Adrenal gland (tissue), 12 donors: ENCODE data around the gene SLC23A1. TPM values are rescaled to one million over a fixed set of nuclear protein-coding genes. Genes with fewer than 3 reads are reported as not detected.
A peak's percentile ranks its signal among the peaks of the same experiment; 100 is the strongest.

ENCODE experiments used
- DNase-seq, 7 donors: peaks; one replicate each; pipeline ENCODE4 v3.0.0-alpha.2; 2019 to 2020
- H3K27ac ChIP-seq, 5 donors: fragments of 200-600 bp; sonication (generic) in 4 of 5; 1 replicate in 3 of 5; 2 replicates in 2 of 5; pipeline versions ENCODE4 v1.5.1 to v1.8.0; 2016 to 2020; ENCODE audit warnings: mild to moderate bottlenecking in 1 of 5
- H3K27me3 ChIP-seq: fragments of 200-600 bp; 2 replicates; pipeline ENCODE4 v1.8.0; 2021
- H3K36me3 ChIP-seq, 2 donors: fragments of 200-600 bp; replicated peaks in 1 of 2; 1 replicate in 1 of 2; 2 replicates in 1 of 2; pipeline versions ENCODE4 v1.5.1 to v1.8.0; 2018 to 2022
- H3K4me1 ChIP-seq, 2 donors: fragments of 200-600 bp; replicated peaks in 1 of 2; 1 replicate in 1 of 2; 2 replicates in 1 of 2; pipeline versions ENCODE4 v1.5.1 to v1.8.0; 2018 to 2021
- H3K4me3 ChIP-seq, 4 donors: fragments of 200-600 bp; sonication (generic) in 3 of 4; one replicate each; pipeline ENCODE4 v1.5.1; 2016 to 2018
- H3K9me3 ChIP-seq, 3 donors: fragments of 200-600 bp; sonication (generic) in 1 of 3; replicated peaks in 1 of 3; 1 replicate in 2 of 3; 2 replicates in 1 of 3; pipeline versions ENCODE4 v1.5.1 to v1.8.0; 2016 to 2021
- POLR2A ChIP-seq, 2 donors: fragments of 450-650 bp; IDR thresholded peaks; one replicate each; pipeline ENCODE4 v1.6.1; 2017; ENCODE audit warnings: antibody characterized with exemption in 2 of 2, mild to moderate bottlenecking in 2 of 2, moderate library complexity in 1 of 2
- WGBS, 4 donors: extraction: QIAGEN DNeasy Blood & Tissue Kit in 2 of 4; methylation state at CpG; one replicate each; pipeline versions ENCODE4 v1.1.5 to v1.1.7; 2013 to 2017; 5-methylcytosine and 5-hydroxymethylcytosine counted together
- intact Hi-C, 2 donors: fragments of 100-400 bp; cut with DNase I; formaldehyde crosslinking; loops; one replicate each; pipeline versions ENCODE4 v1.14.1 to v1.15.0; 2022 to 2023
- polyA plus RNA-seq, 3 donors: library from polyadenylated mRNA; stranded (reverse); fragments of 200-250 nt in 2 of 3; fragments of 350-450 nt in 1 of 3; fragmentation: Illumina TruSeq in 1 of 3; extraction: RNeasy Lipid Tissue Mini Kit (QIAGEN cat#74804) in 1 of 3; gene quantifications; one replicate each; pipeline ENCODE4 v1.2.3, GENCODE V29; 2013 to 2014
- total RNA-seq, 9 donors: library from RNA; depleted of rRNA in 4 of 9; stranded (reverse); fragments of >200 nt in 4 of 9; fragments of 120-200 nt in 1 of 9; fragmentation: NEBNext Ultra II Directional in 1 of 9; extraction: Animal tissue kit (Norgen Biotek cat#: 25700) in 1 of 9; gene quantifications; one replicate each; pipeline versions ENCODE4 v1.1.0 to v1.2.4, GENCODE V29; 2013 to 2023
- TF ChIP-seq, protein P1 (sequence below), 6 experiments: fragments of 450-650 bp in 4 of 6; fragments of 200-600 bp in 2 of 6; sonication (generic) in 1 of 6; IDR thresholded peaks; 1 replicate in 5 of 6; 2 replicates in 1 of 6; pipeline versions ENCODE4 v1.5.1 to v1.8.0; 2016 to 2021; ENCODE audit warnings: antibody characterized with exemption in 6 of 6, mild to moderate bottlenecking in 2 of 6, moderate library complexity in 1 of 6
- donor health status: healthy with polysubstance abuse.
- donor health status: Bipolar disorder and iron deficiency.
- donor health status: DM: yes; HTN: yes; CAD: no.
- donor health status: DM: no; HTN: no; CAD: no.
- donor health status: DM: no; HTN: no; CAD: no.
- donor health status: DM: yes; HTN: yes; CAD: no.

SLC23A1 gene
- total and polyA plus RNA-seq, 12 donors, result 0.06 to 0.46 (median 0.14) TPM; not detected in 8

DNA sequence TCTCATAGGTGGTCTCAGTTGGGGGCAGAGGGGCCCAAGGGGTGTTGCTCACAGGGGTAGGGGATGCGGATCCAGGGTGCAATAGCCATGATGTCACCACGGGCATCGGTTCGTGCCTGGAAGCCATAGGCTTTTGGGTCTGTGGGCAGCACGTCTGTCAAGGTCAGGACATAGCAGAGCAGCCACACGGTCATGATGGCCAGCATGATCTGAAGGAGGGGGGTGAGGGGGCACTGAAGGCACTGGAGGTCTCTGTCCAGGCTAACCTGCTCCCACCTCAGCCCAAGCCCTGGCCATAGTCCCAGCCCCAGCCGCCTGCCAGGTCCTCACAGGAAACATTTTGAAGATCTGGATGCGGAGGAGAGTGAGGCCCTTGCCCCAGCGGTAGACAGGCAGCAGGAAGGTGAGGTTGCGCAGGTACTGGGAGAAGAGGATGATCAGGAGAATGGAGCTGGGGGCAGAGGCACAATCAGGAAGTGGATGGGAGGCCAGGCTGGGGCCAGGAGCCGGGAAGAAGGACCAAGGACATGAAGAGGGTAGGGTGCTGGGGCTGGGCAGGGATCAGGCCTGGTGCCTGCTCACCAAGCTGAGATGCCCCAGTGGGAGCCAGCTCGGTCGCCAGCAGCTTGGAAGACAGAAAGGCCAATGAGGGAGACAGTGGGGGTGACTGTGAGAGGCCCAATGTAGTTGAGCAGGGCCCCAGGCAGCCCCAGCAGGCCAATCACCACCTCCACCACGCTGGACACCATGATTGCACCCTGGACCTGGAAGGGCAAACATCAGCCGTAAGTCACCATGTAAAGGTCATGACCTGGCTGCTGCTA lies 3.3 kb downstream of the SLC23A1 start:
- Histone ChIP-seq H3K27me3 (no peaks in the 10 kb centered on the region), H3K9me3 (no peaks in the 10 kb centered on the region), H3K4me1 (no peaks in the 10 kb centered on the region), H3K4me3 (no peak overlapping the region), H3K27ac (no peak overlapping the region), H3K36me3 (no peaks in the 10 kb centered on the region)
- 78 to 85% (median 80%) methylated on average over 8 to 15 of the region's 15 CpGs for WGBS, 4 donors
- intact Hi-C loops, result no loop called here
- TF ChIP-seq, protein P1, sequence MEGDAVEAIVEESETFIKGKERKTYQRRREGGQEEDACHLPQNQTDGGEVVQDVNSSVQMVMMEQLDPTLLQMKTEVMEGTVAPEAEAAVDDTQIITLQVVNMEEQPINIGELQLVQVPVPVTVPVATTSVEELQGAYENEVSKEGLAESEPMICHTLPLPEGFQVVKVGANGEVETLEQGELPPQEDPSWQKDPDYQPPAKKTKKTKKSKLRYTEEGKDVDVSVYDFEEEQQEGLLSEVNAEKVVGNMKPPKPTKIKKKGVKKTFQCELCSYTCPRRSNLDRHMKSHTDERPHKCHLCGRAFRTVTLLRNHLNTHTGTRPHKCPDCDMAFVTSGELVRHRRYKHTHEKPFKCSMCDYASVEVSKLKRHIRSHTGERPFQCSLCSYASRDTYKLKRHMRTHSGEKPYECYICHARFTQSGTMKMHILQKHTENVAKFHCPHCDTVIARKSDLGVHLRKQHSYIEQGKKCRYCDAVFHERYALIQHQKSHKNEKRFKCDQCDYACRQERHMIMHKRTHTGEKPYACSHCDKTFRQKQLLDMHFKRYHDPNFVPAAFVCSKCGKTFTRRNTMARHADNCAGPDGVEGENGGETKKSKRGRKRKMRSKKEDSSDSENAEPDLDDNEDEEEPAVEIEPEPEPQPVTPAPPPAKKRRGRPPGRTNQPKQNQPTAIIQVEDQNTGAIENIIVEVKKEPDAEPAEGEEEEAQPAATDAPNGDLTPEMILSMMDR (IDR thresholded peaks at IDR 0.05), result no peak
- TF ChIP-seq POLR2A (IDR thresholded peaks at IDR 0.05), result no peak
- no peak for DNase-seq

DNA sequence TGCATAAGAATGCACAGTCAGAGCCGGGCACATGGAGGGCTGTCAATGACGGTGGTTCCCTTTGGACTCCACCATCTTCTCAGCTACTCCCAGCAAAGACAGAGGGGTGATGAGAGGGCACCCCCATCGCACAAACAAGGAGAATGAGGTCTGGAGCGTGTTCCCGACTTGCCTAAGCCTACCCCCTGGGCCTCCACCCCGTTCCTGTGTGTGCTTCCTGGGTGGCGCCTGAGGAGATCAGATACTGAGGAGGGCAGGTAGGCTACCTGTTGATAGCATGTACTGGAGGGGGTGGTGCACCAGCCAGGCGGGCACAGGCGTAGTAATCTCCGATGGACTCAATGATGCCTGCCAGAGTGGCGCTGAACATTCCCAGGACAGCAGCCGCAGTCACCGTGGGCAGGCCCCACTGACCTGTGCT lies 4.1 kb downstream of the SLC23A1 start:
- H3K27ac ChIP-seq, result no peak overlapping the region
- peaks cover 5 to 7% of the 10 kb centered on the region in 2 donors for H3K4me1 ChIP-seq
- TF ChIP-seq POLR2A (IDR thresholded peaks at IDR 0.05), result no peak
- TF ChIP-seq, protein P1 (IDR thresholded peaks at IDR 0.05), result no peak
- intact Hi-C loops, result no loop called here
- no peaks in the 10 kb centered on the region for H3K9me3 ChIP-seq
- no peaks in the 10 kb centered on the region for H3K27me3 ChIP-seq
- H3K4me3 ChIP-seq, result no peak overlapping the region
- DNase-seq, result peak in 1 of 7 donors; percentile 7
- H3K36me3 ChIP-seq, result no peaks in the 10 kb centered on the region
- 82 to 88% (median 87%) methylated on average over 3 to 13 of the region's 13 CpGs for whole genome bisulfite sequencing, 4 donors

DNA sequence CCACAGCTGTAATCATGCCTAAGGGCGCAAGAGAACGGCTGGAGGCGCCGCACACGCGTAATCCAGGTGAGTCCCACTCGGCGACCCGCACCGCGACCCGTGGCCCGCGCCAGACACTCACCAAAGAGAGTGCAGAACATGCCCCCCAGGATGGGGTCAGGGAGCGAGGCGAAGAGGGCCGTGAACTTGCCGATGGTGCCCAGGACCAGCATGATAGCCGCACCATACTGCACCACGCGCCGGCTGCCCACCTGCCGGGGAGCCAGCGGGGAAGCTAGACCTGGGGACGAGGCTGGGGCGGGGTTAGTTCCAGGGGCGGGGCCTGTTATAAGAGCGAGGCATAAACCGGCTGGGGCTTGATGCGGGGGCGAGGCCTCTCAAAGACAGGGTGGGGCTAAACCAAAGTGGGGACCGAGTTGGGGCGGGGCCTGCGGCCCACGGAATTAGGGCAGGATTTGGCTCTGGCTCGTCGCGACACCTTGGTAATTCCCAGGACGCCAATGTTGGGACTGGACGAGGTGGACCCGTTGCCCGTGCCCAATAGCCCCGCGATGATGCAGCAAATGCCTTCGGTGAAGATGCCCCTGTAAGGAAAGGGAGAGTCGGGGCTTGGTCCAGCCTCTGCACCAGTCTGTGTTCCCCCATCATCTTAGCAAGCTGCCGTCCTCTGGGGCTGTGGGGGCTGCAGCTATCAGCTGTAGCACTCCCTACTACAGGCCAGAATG lies 4.8 kb downstream of the SLC23A1 start:
- peaks cover 12 to 14% of the 10 kb centered on the region in 2 donors for H3K4me1 ChIP-seq
- intact Hi-C loops, result no loop called here
- H3K9me3 ChIP-seq, result no peaks in the 10 kb centered on the region
- no peak for TF ChIP-seq POLR2A (IDR thresholded peaks at IDR 0.05)
- TF ChIP-seq, protein P1 (IDR thresholded peaks at IDR 0.05), result no peak
- 70 to 87% (median 78%) methylated on average over 26 to 47 of the region's 47 CpGs for WGBS, 4 donors
- H3K27ac ChIP-seq, result no peak overlapping the region
- peak in 1 of 7 donors; percentile 15 for DNase-seq
- H3K27me3 ChIP-seq, result no peaks in the 10 kb centered on the region
- no peaks in the 10 kb centered on the region for H3K36me3 ChIP-seq
- H3K4me3 ChIP-seq, result no peak overlapping the region

DNA sequence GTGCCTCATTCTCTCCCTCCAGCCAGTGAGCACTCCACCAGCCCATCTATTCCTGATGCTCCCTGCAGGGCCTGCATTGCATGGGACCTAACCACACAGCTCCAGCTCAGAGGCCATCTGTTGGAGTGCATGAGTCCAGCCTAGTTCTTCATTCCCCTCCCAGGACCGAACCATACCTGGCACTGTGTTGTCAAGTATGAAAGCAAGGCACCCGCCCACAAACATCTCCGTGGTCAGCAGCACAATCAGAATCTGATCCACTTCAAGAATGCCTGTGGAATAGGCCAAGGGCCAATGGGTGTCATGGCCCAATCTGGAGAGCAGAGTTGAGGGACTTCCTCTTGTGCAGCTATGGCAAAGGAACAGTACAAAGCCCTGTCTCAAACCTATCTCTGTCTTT lies 5.9 kb downstream of the SLC23A1 start:
- peak in 1 of 7 donors; percentile 9 for DNase-seq
- Histone ChIP-seq H3K27ac (no peak overlapping the region), H3K36me3 (no peaks in the 10 kb centered on the region), H3K4me3 (no peak overlapping the region), H3K4me1 (peaks cover 18 to 24% of the 10 kb centered on the region in 2 donors), H3K27me3 (no peaks in the 10 kb centered on the region), H3K9me3 (no peaks in the 10 kb centered on the region)
- TF ChIP-seq, protein P1 (IDR thresholded peaks at IDR 0.05), result no peak
- TF ChIP-seq POLR2A (IDR thresholded peaks at IDR 0.05), result no peak
- intact Hi-C loops, result no loop called here
- WGBS, 4 donors, result 80 to 92% (median 86%) methylated on average over 2 to 3 of the region's 3 CpGs
